HFFc6 (cell line): ENCODE results near the gene QKI. TPM values are rescaled to one million over a fixed set of nuclear protein-coding genes. Genes with fewer than 3 reads are reported as not detected.

Source experiments
- DNase-seq: peaks from one replicate; pipeline ENCODE4 v3.0.0-alpha.2; 2018
- H3K27ac Mint-ChIP-seq: 2 replicates; pipeline ENCODE4 v1.8.0; 2020; ENCODE audit warnings: mild to moderate bottlenecking, mixed read lengths
- H3K27me3 Mint-ChIP-seq: 2 replicates; pipeline ENCODE4 v1.8.0; 2021; ENCODE audit warnings: mild to moderate bottlenecking, moderate library complexity, mixed read lengths; ENCODE audit not compliant: insufficient read depth
- H3K36me3 Mint-ChIP-seq: 2 replicates; pipeline ENCODE4 v1.8.0; 2021; ENCODE audit warnings: low read depth, mixed read lengths
- H3K4me1 Mint-ChIP-seq: 2 replicates; pipeline ENCODE4 v1.8.0; 2020; ENCODE audit warnings: low read depth, mixed read lengths
- H3K4me3 Mint-ChIP-seq: 2 replicates; pipeline ENCODE4 v1.8.0; 2020; ENCODE audit warnings: mild to moderate bottlenecking, moderate library complexity, mixed read lengths
- H3K9me3 Mint-ChIP-seq: 2 replicates; pipeline ENCODE4 v1.8.0; 2020; ENCODE audit warnings: mild to moderate bottlenecking, mixed read lengths
- CTCF ChIP-seq: fragments of 200-600 bp; sonication (generic); IDR thresholded peaks from 2 replicates; pipeline ENCODE4 v1.5.0; 2021; ENCODE audit warnings: antibody characterized with exemption, mild to moderate bottlenecking
- total RNA-seq, 6 experiments: library from RNA; stranded (reverse); fragmentation: NEBNext Ultra II Directional; extraction: Animal tissue kit (Norgen Biotek cat#: 25700); gene quantifications; 2 replicates in 1 of 6; 3 replicates in 5 of 6; pipeline ENCODE4 v1.2.3, GENCODE V29; 2021

QKI gene
- total RNA-seq, 6 experiments from 2014 or later = 71.3 to 90.5 (median 85.1) TPM

- no peak for DNase-seq
- TF ChIP-seq CTCF = no peak
Observed at GRCh38 chr6:163613668-163614067, 199.2 kb downstream of the QKI start.

GRCh38 chr6:163616452-163616851, 201.9 kb downstream of the QKI start:
- Mint-ChIP-seq H3K27ac (no peak overlapping the region), H3K27me3 (peaks cover 6% of the 10 kb centered on the region), H3K36me3 (no peaks in the 10 kb centered on the region), H3K4me3 (no peak overlapping the region), H3K4me1 (peaks cover 9% of the 10 kb centered on the region), H3K9me3 (peaks cover 6% of the 10 kb centered on the region)
- TF ChIP-seq CTCF = no peak
- DNase-seq = no peak

More at GRCh38 chr6:163613668-163614067, 199.2 kb downstream of the QKI start:
- no peaks in the 10 kb centered on the region for H3K36me3 Mint-ChIP-seq
- H3K27ac Mint-ChIP-seq = no peak overlapping the region
- H3K27me3 Mint-ChIP-seq = peaks cover 5% of the 10 kb centered on the region
- H3K9me3 Mint-ChIP-seq = no peaks in the 10 kb centered on the region
- H3K4me1 Mint-ChIP-seq = no peaks in the 10 kb centered on the region
- no peak overlapping the region for H3K4me3 Mint-ChIP-seq

- DNase-seq = no peak
- Mint-ChIP-seq H3K36me3 (no peaks in the 10 kb centered on the region), H3K27me3 (peaks cover 6% of the 10 kb centered on the region), H3K9me3 (peaks cover 9% of the 10 kb centered on the region), H3K4me1 (peaks cover 12% of the 10 kb centered on the region), H3K27ac (no peak overlapping the region), H3K4me3 (no peak overlapping the region)
- TF ChIP-seq CTCF = no peak
Observed at GRCh38 chr6:163617549-163617948, 203.0 kb downstream of the QKI start.

- Mint-ChIP-seq H3K27me3 (peaks cover 6% of the 10 kb centered on the region), H3K36me3 (no peaks in the 10 kb centered on the region), H3K4me3 (no peak overlapping the region), H3K9me3 (peaks cover 9% of the 10 kb centered on the region), H3K27ac (no peak overlapping the region), H3K4me1 (peaks cover 12% of the 10 kb centered on the region)
- no peak for DNase-seq
- TF ChIP-seq CTCF = no peak
Observed at GRCh38 chr6:163620101-163620500, 205.6 kb downstream of the QKI start.

- H3K27me3 Mint-ChIP-seq = peaks cover 6% of the 10 kb centered on the region
- no peak overlapping the region for H3K27ac Mint-ChIP-seq
- peaks cover 9% of the 10 kb centered on the region for H3K9me3 Mint-ChIP-seq
- no peaks in the 10 kb centered on the region for H3K36me3 Mint-ChIP-seq
- no peak for TF ChIP-seq CTCF
- H3K4me1 Mint-ChIP-seq = peaks cover 14% of the 10 kb centered on the region
- peak overlapping the region; percentile 9; the same call in 1 of the 2 replicates for H3K4me3 Mint-ChIP-seq
- no peak for DNase-seq
Observed at GRCh38 chr6:163620670-163621330, 206.3 kb downstream of the QKI start.
